Epithelial cell of alveolus of lung (primary cell): ENCODE measurements around the gene BEST3. TPM values are rescaled to one million over a fixed set of nuclear protein-coding genes. Genes with fewer than 3 reads are reported as not detected.

ENCODE experiments used
- total RNA-seq: library from RNA; depleted of rRNA; stranded (reverse); fragments of >200 nt; gene quantifications from 2 replicates; pipeline ENCODE4 v1.2.1, GENCODE V29; 2015

BEST3 gene
- 1.0 TPM in 1 of 2 replicates, not detected in the other for total RNA-seq

DNA sequence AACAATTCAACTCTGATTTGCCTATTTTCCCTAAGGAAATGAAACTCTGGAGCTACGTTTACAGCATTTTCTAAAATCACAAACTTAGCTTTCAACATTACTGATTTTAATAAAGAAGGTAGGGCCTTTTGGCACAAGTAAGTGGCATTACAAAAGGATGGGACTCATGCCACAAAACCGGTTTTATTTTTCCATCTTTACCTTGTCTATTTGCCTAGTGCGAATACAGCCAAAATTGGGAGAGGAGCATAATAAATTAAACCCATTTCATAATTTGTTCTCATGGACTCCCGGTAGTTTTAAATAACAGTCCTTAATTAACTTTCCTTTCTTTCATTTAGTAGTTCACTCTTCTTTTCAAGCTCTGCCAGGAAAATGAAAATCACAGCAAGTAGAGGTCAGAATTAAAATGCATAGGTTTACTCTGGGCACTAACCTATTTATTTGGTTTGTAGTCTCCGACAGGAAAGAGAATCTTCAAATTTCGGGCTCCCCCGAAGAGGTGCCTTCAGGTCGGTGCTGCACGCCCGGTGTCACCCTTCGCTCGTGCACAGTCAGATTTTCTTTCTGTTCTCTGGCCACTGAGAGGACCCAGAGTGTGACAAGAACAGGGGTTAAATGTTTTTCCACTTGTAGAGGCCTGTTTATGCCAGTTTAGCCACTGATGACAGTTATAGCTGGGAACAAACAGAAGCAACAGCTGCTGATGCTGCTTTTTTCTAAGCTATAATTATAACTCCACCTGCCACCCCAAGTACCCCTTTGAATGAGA is at the start of gene BEST3:
BEST3 (minus strand) TSS at position 535 of the 772 bp plus-strand sequence. CDS start 1,505 bp downstream, outside the sequence.

DNA sequence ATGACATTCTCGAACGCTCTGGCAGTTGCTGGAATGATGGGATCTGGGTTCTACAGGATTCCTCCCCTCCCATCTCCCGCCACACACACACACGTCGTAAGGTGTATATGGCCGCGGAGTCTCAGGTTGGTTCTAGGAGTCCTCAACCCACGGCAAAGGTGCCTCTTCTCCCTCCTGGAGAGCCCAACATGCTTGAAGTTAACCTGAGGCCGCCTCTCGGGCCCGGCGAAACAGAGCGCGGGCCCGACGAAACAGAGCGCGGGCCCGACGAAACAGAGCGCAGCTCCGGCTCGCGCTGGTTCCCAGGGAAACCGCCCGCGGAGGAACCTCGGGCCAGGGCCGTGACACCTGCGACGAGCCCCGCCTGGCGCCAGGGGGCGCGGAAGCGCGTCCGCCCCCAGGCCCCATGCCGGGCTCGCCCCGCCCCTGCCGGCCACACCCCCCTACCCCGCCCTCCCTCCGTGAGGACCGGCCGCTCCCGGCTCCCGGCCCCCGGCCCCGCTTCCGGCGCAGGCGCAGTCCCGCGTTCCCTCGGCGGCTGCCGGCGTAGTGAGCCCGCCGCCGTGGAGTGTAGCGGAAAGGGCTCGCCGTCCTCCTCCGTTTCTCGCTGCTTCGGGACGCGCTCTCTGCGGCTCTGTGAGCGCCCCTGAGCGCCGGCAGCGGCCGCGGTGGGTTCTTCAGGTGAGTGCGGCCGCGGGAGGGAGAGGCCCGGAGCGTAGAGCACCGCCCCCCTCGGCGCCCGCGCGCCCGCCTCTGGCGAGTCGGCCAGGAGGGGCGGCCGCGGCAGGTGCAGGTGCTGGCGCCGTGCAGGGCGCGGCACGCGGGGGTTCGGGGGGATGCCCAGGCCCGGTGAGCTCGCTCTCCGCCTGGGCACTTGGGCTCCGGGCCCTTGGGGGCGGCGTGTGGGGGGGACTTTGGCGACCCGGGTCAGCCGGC is 39.5 kb upstream of the BEST3 start, which contains the start of gene RAB3IP:
RAB3IP (plus strand) TSS at position 510 of the 936 bp plus-strand sequence. CDS start 16,549 bp downstream, outside the sequence.

DNA sequence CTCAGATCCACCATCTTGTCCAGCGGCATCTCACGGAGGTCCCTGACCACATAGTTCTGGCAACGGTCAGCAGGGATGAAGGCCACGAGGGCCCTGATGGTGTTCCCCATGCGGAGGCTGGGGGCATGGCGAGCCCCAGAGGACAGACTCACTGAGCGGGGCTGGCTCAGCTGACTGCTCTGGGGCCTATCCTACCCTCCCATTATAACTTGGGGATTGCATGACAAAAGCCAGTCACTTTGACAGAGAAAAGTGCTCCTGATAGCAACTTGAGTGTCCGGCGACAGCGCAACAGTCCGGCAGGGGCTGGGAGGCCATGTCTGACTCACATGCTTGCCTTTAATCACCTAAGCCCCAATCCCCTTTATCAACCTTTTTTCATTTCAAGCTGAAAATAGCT is 88.4 kb downstream of the BEST3 start, which contains the start of gene LRRC10:
LRRC10 (minus strand) TSS at position 179 of the 400 bp plus-strand sequence; CDS start at position 110, 69 bp downstream.

Other genes with a start within 250 kb of the BEST3 start
- 22.9 and 48.5 TPM in 2 replicates for gene FRS2, start 228.9 kb downstream of the BEST3 start, total RNA-seq
- gene CCT2, start 113.8 kb downstream of the BEST3 start, total RNA-seq, result 115 and 257 TPM in 2 replicates
- not detected in 2 replicates for gene LRRC10, start 88.4 kb downstream of the BEST3 start, total RNA-seq
- 1.1 and 3.0 TPM in 2 replicates for gene RAB3IP, start 39.6 kb upstream of the BEST3 start, total RNA-seq
- under 0.01 TPM in 1 of 2 replicates, not detected in the other for gene MYRFL, start 125.9 kb upstream of the BEST3 start, total RNA-seq